COLO668 (cell line): ENCODE data around the gene SYK.
A peak's percentile ranks its signal among the peaks of the same experiment; 100 is the strongest.

ENCODE experiments used
- DNase-seq: peaks from one replicate; lab custom pipeline; 2025; ENCODE audit not compliant: unreplicated experiment; lab: John Stamatoyannopoulos, UW

The SYK gene

GRCh38 chr9:90933468-90933867 is 131.8 kb downstream of the SYK start:
- DNase-seq: no peak

DNA sequence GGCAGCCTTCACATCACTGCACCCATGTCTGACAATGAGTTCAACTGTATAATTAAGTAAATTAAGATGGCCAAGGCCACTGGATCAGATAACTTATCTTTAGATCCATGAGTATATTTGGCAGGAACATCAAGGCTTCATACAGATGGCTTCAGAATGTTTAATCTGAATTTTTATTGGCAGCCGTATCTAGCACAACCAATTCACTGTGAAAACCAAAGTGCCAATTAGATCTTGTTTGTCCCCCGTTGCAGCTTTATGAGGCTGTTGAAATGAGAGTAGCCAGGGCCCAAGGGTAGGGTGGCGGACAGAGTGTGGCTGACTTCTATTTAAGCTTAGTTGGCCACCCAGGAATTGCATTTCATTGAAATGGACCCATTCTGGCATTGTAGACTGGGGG is 137.7 kb downstream of the SYK start:
- no peak for DNase-seq

DNA sequence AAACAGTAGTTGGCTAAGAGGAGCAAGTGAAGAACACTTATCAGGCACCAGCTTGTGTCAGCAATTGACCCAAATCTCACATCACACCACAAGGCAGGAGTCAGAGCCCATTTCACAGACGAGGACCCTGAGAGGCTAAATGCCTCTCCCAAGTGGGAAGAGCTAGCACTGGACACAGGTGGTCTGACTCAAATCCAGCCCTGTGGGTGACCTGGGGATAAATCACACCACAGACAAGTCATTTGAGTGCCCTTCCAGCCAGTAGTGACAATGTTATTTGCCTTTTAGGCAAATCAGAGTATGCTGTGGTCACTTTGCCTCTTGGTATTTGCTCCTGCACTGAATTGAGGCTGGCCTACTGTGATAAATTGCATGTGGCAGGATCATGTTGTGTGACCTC is 138.7 kb downstream of the SYK start:
- no peak for DNase-seq

DNA sequence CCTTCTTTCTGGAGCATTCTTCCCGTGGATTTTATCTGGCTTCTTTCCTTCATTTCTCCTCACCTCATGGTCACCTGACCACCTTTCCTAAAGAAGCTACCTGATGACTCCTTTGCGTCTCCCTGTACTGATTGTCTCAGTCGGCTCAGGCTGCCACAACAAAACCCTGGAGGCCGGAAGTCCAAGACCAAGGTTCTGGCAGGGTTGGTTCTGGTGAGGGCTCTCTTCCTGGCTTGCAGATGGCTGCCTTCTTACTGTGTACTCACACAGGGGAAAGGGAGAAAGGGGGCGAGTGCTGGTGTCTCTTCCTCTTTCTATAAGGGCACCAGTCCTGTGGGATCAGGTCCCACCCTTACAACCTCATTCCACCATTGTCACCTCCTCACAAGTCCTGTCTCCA is 140.0 kb downstream of the SYK start:
- DNase-seq: no peak

DNA sequence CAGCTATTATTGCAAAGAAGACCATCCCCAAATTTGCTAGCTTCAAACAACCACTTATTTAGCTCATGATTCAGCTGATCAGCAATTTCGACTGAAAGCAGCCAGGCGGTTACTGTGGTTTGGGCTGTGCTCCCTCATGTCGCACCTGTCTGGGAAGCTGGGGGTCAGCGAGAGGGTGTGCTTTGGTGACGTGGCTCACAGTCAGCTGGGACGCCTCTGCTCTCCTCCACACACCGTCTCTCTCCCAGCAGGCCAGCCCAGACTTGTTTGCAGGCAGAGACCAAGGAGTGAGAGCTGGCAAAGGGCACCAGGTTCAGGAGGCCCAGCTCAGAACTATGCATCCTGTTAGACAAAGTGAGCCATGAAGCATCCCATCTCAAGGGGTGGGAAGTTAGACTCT is 140.9 kb downstream of the SYK start:
- peak; percentile 60 for DNase-seq

DNA sequence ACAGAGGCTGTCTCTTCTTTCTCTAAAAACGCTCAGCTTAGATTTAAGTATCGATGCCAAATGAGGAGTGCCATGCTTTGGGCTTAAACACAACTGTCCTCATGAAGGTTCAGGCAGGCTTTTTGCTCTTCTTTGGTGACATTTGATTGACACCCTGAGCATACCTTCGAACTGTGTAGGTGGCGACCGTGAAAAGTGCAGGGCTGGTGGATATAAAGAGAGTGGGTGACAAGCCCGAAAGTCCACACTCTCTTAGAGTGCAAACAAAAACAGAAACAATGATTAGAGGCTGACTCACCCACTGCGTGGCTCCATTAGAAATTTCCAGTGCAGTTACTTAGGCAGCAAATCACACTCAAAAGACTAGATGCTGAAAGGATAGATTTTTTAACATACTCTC is 141.7 kb downstream of the SYK start:
- DNase-seq: peak; percentile 10

DNA sequence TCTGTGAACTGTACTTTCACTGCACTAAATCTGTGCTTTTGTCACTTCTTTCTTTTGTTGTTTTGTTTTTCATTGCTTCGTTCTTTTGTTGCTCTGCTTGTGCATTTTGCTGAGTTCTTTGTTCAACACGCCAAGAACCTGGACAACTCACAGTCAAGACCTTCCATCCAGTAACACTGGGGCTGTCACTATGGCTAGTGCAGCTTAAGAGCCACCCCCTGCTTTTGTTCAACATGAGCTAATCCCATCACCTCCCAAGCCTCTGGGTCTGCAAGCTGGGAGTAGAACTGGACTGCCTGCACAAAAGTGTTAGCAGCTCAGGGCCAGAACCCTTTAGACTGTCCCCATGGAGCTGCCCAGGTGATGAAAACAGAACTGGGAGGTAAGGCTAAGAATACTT is 143.7 kb downstream of the SYK start:
- no peak for DNase-seq

- no peak for DNase-seq
Measured at GRCh38 chr9:90946982-90947381, 145.4 kb downstream of the SYK start.
